Posterior cingulate gyrus (tissue), 11 donors: ENCODE measurements around the gene TRIM17.

Source experiments
- DNase-seq, 10 donors: peaks; one replicate each; pipeline versions ENCODE4 v3.0.0 to v3.0.0-alpha.2; 2020 to 2021; ENCODE audit warnings: mixed read lengths in 3 of 10
- intact Hi-C: fragments of 100-400 bp; cut with DNase I; formaldehyde crosslinking; loops from one replicate; pipeline ENCODE4 v1.15.1; 2023

TRIM17 gene

DNA sequence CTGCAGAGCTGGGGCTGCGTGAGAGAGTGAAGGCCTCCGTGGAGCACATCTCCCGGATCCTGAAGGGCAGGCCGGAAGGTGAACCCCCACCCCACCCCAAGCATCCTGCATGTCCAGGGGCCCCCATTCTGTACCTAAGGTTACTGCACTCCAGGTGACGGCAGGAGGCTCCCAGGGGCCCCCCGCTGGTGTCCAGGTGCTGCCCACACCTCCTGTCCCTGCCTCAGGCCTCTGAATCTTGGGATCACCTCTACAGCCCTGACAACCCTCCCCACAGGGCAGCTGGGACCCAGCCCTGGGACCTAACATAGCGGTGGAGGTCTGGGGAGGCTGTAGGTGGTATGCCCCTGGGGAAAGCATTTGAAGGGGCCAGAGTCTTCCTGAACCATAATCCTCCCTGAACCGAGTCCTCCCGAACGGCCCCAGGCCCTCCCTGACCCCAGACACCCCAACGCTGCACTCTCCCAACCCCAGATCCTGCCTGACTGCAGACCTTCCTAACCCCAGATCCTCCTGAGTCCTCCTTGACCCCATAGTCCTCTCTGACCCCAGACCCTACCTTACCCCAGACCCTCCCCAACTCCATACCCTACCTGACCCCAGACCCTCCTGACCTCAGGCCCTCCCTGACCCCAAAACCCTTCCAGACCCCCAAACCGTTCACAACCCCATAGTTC, 43.5 kb downstream of the TRIM17 start:
- intact Hi-C loops, result loop anchor here (10.0 kb wide), 1 partner anchor 208 kb away; the partner anchor contains the start of gene IBA57
- DNase-seq, result peak in 4 of 10 donors; percentile 4 to 48 (median 25)

DNA sequence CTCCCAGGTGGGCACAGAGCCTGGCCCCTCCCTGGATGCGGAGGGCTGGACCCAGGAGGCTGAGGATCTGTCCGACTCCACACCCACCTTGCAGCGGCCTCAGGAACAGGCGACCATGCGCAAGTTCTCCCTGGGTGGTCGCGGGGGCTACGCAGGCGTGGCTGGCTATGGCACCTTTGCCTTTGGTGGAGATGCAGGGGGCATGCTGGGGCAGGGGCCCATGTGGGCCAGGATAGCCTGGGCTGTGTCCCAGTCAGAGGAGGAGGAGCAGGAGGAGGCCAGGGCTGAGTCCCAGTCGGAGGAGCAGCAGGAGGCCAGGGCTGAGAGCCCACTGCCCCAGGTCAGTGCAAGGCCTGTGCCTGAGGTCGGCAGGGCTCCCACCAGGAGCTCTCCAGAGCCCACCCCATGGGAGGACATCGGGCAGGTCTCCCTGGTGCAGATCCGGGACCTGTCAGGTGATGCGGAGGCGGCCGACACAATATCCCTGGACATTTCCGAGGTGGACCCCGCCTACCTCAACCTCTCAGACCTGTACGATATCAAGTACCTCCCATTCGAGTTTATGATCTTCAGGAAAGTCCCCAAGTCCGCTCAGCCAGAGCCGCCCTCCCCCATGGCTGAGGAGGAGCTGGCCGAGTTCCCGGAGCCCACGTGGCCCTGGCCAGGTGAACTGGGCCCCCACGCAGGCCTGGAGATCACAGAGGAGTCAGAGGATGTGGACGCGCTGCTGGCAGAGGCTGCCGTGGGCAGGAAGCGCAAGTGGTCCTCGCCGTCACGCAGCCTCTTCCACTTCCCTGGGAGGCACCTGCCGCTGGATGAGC, 44.3 kb downstream of the TRIM17 start:
- intact Hi-C loops, result loop anchor here (10.0 kb wide), 1 partner anchor 208 kb away; the partner anchor contains the start of gene IBA57
- peak in 4 of 10 donors; percentile 8 to 82 (median 67) for DNase-seq

DNA sequence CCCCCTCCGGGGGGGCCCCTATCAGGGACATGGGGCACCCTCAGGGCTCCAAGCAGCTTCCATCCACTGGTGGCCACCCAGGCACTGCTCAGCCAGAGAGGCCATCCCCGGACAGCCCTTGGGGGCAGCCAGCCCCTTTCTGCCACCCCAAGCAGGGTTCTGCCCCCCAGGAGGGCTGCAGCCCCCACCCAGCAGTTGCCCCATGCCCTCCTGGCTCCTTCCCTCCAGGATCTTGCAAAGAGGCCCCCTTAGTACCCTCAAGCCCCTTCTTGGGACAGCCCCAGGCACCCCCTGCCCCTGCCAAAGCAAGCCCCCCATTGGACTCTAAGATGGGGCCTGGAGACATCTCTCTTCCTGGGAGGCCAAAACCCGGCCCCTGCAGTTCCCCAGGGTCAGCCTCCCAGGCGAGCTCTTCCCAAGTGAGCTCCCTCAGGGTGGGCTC, 44.9 kb downstream of the TRIM17 start:
- intact Hi-C loops, result loop anchor here (1.0 to 10.0 kb wide), 2 partner anchors 19 to 207 kb away; partner anchors contain the start of gene IBA57

DNA sequence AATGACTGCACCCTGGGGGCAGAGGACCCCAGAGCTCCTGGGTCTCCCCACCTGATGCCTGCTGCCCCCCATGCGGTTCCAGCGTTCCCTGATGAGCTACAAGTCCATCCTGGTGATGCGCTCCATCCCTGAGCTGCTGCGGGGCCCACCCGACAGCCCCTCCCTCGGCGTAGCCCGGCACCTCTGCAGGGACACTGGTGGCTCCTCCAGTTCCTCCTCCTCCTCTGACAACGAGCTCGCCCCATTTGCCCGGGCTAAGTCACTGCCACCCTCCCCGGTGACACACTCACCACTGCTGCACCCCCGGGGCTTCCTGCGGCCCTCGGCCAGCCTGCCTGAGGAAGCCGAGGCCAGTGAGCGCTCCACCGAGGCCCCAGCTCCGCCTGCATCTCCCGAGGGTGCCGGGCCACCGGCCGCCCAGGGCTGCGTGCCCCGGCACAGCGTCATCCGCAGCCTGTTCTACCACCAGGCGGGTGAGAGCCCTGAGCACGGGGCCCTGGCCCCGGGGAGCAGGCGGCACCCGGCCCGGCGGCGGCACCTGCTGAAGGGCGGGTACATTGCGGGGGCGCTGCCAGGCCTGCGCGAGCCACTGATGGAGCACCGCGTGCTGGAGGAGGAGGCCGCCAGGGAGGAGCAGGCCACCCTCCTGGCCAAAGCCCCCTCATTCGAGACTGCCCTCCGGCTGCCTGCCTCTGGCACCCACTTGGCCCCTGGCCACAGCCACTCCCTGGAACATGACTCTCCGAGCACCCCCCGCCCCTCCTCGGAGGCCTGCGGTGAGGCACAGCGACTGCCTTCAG, 45.5 kb downstream of the TRIM17 start:
- intact Hi-C loops, result loop anchor here (1.0 to 10.0 kb wide), 2 partner anchors 19 to 206 kb away; partner anchors contain the start of gene IBA57
- peak in 4 of 10 donors; percentile 8 to 77 (median 73) for DNase-seq

More for the DNA sequence above, 44.9 kb downstream of the TRIM17 start:
- DNase-seq, result peak in 1 of 10 donors; percentile 0

DNA sequence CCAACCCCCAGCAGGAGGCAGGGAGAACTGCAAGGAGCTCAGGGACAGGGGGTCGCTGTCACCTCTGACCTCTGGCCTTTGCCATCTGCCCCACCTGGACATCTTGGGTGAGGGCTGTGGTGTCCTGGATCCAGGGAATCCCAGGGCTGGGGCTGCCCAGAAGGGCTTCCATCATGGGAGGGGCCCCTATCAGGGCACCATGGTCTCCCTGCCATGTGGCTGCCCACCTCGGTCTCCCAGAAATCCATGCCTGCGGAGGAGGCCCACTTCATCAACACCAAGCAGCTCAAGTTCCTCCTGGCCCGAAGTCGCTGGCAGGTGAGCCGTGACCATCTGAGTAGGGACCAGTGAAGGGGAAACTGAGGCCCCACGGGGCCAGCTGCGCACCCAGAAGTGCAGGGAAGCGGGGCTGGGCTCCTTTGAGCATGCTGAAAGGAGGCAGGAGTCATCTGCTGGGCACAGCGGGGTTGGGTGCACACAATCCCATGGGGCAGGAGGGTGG, 46.2 kb downstream of the TRIM17 start:
- peak in 4 of 10 donors; percentile 8 to 78 (median 59) for DNase-seq
- intact Hi-C loops, result loop anchor here (10.0 kb wide), 1 partner anchor 206 kb away; the partner anchor contains the start of gene IBA57

DNA sequence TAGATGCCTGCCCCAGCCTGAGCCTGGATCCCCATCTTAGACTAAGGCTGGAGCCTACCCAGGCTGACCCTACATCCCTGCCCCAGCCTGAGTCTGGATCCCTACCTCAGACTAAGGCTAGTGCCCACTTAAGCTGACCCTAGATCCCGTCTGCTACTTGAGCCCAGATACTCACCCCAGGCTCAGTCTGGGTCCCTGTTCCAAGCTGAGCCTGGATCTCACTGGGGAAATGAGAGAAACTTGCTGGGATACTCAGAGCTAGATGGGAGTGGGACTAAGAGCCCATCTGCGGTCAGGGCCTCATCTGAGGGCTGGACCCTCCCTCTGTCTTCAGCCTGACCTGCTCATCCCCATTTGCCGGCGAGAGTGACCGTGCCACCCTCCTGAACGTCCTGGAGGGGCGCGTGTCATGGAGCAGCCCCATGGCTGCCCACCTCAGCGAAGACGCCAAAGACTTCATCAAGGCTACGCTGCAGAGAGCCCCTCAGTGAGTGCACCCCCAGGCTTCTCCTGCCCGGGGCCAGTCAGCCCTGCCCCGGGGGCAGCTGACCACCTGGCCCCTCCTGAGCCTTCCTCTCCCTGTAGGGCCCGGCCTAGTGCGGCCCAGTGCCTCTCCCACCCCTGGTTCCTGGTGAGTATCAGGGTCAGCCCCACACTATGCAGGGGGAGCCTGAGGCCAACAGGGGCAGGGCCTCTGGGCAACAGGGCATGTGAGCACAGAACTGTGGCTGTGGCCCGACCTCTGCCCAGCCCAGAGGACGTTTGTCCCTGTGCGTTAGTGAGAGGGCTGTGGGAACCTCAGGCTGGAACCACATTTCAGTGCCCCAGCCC, 46.8 kb downstream of the TRIM17 start:
- DNase-seq, result peak in 4 of 10 donors; percentile 6 to 70 (median 60)
- intact Hi-C loops, result loop anchor here (10.0 kb wide), 1 partner anchor 205 kb away; the partner anchor contains the start of gene IBA57

DNA sequence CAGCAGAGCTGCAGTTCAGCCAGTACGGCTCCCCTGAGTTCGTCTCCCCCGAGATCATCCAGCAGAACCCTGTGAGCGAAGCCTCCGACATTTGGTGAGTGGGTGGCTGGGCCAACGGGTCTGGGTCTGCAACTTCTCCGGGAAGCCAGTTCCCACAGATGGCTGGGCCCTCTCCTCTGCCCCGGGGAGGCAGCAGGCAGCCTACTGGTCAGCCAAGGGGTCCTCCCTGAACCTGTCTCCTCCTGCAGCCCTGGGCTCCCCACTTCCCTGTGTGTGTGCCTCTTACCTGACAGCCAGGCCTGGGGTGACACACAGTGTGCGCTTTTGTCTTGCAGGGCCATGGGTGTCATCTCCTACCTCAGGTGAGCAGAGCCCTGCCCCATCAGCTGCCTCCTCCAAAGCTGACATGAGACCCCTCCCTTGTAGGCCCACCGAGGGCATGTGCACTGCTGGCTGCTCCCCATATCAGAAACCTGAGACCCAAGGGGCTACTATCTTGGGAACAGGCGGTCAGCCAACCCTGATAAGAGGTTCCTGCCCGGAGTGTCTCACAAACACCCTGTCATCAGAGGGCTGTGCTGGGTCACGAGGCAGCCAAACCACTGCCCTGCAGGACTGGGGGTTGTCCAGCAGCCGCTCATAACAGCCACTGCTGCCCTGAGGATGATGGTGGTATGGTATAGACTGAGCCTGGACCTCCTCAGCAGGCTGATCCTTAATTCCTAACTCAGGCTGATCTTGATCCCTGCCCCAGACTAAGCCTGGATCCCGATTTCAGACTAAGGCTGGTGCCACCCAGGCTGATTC, 47.7 kb downstream of the TRIM17 start:
- DNase-seq, result peak in 5 of 10 donors; percentile 6 to 78 (median 52)
- intact Hi-C loops, result no loop called here

DNA sequence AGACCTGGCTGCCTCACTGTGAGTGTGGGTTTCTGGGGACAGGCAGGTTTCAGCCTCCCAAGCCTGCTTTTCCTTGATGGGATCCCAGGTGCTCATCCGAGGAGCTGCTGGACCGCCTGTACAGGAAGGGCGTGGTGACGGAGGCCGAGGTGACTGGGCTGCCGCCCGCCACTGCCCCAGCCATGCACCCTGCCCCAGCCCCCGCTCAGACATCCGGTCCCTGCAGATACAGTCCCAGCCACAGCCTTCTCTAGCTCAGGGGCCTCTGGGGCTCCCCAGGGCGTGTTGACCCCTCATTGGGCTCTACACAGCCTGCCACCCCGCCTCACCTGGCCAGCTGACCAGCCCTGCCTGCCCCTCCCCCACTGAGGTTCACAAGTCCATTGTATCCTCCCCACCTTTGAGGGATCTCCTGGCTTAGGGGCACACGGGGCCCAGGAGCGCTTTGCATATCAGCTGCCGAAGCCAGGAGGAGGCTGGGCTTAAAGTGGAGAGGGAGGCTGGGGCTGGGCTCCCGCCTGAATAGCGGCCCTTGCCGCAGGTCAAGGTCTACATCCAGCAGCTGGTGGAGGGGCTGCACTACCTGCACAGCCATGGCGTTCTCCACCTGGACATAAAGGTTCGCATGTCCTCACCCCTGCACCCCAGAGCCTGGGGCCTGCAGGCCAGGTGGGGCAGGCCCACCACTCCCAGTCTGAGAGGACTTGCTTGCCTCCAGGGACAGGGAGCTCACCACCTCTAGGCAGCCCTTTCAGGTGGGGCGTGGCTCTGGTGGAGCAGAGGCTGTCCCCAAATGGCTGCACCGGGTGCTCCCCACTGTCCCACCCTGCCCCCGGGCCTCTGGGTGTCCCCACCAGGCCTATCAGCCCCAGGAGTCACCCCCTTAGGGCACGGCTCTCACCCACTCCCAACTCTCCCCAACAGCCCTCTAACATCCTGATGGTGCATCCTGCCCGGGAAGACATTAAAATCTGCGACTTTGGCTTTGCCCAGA, 48.6 kb downstream of the TRIM17 start:
- intact Hi-C loops, result no loop called here
- peak in 5 of 10 donors; percentile 4 to 73 (median 65) for DNase-seq

DNA sequence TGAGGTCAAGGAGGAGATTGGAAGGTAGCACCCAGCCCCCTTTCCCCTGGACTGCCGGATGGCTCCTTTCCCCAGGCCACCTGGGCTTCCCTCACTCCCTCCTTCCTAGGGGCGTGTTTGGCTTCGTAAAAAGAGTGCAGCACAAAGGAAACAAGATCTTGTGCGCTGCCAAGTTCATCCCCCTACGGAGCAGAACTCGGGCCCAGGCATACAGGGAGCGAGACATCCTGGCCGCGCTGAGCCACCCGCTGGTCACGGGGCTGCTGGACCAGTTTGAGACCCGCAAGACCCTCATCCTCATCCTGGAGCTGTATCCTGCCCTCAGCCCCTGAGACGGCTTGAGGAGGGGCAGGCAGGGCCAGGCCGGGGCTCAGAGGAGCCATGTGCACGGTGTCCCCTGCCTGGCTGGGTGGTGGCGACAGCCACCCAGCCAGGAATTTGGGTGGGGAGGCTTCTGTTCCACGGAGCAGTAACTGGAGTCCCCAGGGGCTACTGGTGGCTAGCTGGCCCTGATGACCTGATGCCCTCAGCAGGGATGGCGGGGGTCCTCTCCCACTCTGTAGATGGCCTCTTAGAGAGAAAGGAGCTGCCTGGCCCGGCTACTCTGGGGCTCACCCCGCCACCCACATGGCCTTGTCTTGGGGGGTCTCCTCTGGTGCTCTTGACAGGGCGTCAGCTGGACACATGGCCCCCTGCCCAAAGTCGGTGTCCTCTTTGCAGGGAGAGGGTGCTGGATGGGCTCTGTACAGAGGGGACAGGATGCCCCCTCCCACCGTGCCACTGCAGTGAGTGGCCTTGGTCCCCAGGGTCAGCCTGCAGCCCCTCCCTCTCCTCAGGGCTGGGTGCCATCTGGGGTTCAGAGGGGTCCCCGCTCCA, 49.6 kb downstream of the TRIM17 start:
- peak in 5 of 10 donors; percentile 3 to 74 (median 49) for DNase-seq
- intact Hi-C loops, result no loop called here

DNA sequence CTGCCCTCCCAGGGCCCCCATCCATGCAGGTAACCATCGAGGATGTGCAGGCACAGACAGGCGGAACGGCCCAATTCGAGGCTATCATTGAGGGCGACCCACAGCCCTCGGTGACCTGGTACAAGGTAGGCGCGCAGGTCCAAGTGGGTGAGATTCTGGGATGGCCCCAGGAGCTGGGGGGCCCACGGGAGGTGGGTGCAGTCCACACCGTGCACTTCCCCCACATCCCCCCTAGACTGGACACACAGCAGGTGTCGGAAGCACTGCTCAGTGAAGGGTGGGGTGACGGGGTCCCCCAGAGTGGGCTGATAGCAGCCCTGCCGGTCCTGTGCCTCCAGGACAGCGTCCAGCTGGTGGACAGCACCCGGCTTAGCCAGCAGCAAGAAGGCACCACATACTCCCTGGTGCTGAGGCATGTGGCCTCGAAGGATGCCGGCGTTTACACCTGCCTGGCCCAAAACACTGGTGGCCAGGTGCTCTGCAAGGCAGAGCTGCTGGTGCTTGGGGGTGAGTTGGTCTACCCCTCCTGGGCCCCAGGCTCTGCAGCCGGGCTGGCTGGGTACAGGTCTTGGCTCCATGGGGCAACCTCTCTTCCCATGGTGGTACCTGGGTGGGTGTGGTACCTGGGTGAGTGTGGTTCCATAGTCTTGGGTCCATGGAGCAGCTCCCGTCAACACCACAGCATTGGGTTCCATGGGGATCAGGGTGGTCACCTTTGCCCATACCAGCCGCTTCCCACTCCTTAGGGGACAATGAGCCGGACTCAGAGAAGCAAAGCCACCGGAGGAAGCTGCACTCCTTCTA, 50.4 kb downstream of the TRIM17 start:
- intact Hi-C loops, result no loop called here
- DNase-seq, result peak in 5 of 10 donors; percentile 1 to 72 (median 54)

DNA sequence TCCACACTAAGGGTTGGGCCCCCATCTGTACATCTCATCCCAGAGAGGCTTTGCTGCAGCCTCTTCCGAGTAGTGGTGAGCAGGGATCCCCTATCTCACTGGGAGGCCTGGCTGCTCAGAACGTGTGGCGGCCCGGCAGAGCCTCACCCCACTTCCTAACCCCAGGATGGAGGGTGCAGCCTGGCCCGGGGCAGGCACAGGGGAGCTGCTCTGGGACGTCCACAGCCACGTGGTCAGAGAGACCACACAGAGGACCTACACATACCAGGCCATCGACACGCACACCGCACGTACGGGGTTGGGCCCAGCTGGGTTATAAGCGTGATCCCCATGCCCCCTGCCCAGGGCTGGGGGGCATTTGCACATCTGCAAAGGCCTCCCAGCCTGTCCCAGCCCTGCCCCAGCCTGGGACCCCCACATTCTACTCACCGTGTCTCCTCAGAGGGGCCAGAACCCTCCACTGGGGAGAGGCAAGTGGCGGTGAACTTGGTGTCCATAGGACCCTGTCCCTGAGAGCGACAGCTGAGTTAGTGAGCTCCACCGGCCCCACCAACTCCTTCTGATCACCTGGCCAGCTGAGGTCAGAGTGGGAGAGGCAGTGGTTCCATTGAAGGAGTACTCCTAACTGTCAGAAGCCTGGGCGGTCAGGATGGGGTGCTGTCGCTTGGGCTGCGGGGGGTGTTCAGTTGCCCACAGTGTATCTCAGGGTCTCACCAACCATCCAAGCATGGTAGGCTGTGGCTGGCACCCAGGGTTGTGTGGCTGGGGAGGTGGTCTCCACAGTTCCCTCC, 51.2 kb downstream of the TRIM17 start:
- intact Hi-C loops, result no loop called here
- DNase-seq, result peak in 4 of 10 donors; percentile 4 to 69 (median 63)

DNA sequence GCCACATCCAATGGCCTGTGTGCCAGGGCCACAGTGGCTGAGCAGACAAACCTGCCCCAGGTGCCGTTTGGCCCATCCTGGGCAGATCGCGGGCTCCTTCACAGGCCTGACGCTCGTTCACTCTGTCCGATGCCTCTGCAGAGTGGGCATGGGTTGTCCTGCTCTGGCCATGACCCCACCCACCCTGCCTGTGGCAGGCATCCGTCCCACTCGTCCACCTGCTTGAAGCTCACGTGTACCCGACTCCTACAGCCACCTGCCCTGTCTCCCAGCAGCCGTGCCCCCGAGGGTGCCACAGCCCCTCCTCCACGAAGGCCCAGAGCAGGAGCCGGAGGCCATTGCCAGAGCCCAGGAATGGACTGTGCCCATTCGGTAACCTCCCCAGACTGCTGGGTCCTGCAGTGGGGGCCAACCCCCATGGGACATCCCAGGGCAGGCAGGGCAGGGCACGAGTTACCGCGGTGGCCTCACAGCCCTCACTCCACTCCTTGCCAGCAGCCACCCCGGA, 51.9 kb downstream of the TRIM17 start:
- intact Hi-C loops, result no loop called here
- peak in 4 of 10 donors; percentile 7 to 79 (median 54) for DNase-seq

DNA sequence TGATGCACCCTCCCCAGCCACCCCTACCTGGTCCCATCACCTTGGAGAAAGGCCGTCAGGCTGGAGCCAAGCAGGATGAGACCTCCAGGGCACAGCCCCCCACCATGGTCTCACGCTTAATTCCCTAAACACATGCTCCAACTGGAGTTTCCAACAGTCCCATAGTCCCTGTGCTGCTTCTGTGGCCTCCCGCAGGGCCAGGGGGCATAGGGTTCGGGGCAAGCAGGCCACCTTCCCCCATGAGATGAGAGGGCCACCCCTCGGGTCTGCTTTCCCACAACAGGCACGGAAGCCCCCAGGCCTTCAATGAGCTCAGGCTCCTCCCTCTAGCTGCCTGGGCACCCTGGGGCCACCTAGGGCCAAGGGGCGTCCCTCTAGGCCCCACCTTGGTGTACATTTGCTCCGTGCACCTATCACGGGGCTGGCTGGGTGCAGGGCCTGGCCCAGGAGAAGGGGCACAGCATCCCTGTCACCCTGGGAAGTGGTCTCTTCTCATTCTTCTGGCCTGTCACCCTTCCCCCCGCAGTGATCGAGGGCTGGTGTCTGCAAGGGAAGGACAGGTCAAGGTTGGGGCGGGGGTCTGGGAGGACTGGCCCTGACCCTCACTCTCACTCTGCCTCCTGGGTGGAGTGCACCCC, 52.5 kb downstream of the TRIM17 start:
- DNase-seq, result peak in 4 of 10 donors; percentile 4 to 78 (median 59)
- intact Hi-C loops, result no loop called here

DNA sequence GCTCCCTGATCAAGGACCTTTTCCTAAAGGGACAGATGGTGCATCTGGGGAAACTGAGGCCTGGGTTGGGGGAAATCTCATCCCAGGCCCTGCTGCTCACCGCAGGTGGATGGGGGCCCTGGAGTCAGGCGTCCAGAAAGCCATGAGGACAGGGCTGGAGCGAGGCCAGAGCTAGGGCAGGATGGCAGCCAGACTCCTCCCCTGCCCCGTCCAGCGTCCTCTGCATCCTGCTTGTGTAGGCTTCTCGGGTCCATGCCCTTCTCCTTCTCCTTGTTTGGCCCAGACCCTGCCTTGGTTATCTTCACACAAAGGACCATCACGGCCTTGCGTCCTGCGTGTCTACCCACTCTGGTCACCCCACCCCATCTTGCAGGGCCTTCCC, 53.0 kb downstream of the TRIM17 start:
- intact Hi-C loops, result no loop called here
- peak in 3 of 10 donors; percentile 8 to 83 (median 68) for DNase-seq
